AG04450 (cell line): ENCODE data around the gene TNRC6A. TPM values are rescaled to one million over a fixed set of nuclear protein-coding genes. Genes with fewer than 3 reads are reported as not detected.
"Not testable (repeated sequence)": the region's sequence is repeated elsewhere in the genome, so short reads cannot be mapped to it uniquely, and the experiment has no call there.

Source experiments
- CTCF ChIA-PET: fragments of 300-600, 350-600 bp; formaldehyde crosslinking; extraction: SDS; loops from one replicate; lab custom pipeline; 2022; ENCODE audit warnings: antibody characterized with exemption, inconsistent platforms; lab: Charles Lee
- POLR2A ChIA-PET: fragments of 350-600 bp; formaldehyde crosslinking; extraction: SDS; loops from one replicate; lab custom pipeline; 2021; ENCODE audit warnings: antibody characterized with exemption, inconsistent platforms; lab: Yijun Ruan, JAX
- DNase-seq: peaks from one replicate; pipeline ENCODE4 v3.0.0-alpha.2; 2011; ENCODE audit warnings: low read depth, low spot score
- H3K27ac ChIP-seq: one replicate; pipeline ENCODE4 v1.5.1; 2012; ENCODE audit warnings: low read depth, low read length, control low read depth
- H3K27me3 ChIP-seq: one replicate; pipeline ENCODE4 v1.6.0; 2012; ENCODE audit warnings: low read length; ENCODE audit not compliant: control insufficient read depth, insufficient read depth
- H3K4me3 ChIP-seq: 2 replicates; pipeline ENCODE4 v1.5.1; 2011; ENCODE audit warnings: mild to moderate bottlenecking, low read depth, low read length, control low read depth
- H3K9me3 ChIP-seq: 2 replicates; pipeline ENCODE4 v1.5.1; 2012; ENCODE audit warnings: low read length; ENCODE audit not compliant: control insufficient read depth, insufficient read depth
- polyA plus RNA-seq: library from polyadenylated mRNA; depleted of rRNA; stranded (reverse); fragments of >200 nt; gene quantifications from 2 replicates; pipeline ENCODE4 v1.2.3, GENCODE V29; 2011
- TF ChIP-seq, protein P1 (sequence below): IDR thresholded peaks from 2 replicates; pipeline ENCODE4 v1.5.1; 2011; ENCODE audit warnings: low read depth, low read length, control low read depth, inconsistent platforms

TNRC6A gene
- polyA plus RNA-seq, 1 experiment, result 76.2 TPM

DNA sequence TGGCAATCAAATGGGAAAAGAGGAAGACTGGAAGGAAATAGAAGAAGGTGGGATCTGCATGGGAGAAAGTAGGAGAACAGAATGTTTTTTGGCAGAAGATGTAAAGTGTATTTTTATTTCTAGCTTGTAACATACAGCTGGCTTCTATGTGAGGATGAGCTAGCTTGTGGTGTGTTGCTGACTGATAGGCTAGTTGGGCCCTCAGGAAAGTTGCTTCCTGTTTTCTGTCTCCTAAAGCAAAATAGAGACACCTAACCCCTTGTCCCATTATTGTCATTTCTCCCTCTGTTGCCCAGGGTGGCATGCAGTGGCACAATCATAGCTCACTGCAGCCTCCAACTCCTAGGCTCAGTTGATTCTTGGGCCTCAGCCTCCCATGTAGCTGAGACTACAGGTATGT is 15.9 kb downstream of the TNRC6A start:
- TF ChIP-seq, protein P1, sequence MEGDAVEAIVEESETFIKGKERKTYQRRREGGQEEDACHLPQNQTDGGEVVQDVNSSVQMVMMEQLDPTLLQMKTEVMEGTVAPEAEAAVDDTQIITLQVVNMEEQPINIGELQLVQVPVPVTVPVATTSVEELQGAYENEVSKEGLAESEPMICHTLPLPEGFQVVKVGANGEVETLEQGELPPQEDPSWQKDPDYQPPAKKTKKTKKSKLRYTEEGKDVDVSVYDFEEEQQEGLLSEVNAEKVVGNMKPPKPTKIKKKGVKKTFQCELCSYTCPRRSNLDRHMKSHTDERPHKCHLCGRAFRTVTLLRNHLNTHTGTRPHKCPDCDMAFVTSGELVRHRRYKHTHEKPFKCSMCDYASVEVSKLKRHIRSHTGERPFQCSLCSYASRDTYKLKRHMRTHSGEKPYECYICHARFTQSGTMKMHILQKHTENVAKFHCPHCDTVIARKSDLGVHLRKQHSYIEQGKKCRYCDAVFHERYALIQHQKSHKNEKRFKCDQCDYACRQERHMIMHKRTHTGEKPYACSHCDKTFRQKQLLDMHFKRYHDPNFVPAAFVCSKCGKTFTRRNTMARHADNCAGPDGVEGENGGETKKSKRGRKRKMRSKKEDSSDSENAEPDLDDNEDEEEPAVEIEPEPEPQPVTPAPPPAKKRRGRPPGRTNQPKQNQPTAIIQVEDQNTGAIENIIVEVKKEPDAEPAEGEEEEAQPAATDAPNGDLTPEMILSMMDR, result no peak
- Histone ChIP-seq H3K27me3 (no peaks in the 10 kb centered on the region), H3K9me3 (no peaks in the 10 kb centered on the region), H3K4me3 (no peak overlapping the region), H3K27ac (no peak overlapping the region)
- ChIA-PET POLR2A (no interaction called here), CTCF (no interaction called here)
- no peak for DNase-seq

DNA sequence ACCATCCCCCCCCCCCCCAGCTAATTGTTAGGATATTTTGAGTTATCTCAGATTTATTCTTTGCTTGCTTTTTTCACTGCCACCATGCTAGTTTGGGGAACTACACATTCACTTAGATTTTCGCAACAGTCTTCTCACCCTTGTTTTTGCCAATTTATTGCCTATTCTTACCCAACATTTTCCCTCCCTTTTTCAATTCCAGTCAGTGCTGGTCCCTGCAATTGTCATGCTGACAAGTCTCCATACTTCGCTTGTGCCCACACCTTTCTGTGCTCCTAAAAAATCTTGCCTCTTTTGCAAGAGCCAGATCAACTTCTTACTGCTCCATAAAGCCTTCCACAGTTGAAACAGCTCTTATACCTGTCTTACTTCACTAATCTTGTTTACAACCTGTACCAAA is 16.3 kb downstream of the TNRC6A start:
- POLR2A ChIA-PET, result no interaction called here
- no peak overlapping the region for H3K27ac ChIP-seq

DNA sequence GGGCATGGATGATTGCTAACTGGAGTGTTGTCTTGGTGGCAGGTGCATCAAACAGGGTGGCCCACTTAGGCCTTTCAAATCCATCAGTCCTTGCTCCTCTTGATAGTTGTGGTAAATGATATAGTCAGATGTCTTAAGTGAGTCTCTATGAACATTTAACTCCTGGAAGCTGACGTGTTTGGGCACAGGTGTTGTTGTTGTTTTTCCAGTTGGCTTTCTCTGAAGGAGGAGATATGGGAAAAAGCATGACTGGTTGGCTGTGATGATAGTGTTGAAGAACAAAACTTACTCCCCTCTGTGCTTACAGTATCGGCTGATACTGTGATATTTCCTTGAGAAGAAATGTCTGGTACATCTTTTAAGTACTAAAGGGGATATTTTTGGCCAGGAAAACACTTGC is 18.0 kb downstream of the TNRC6A start:
- Histone ChIP-seq H3K4me3 (no peak overlapping the region), H3K27me3 (no peaks in the 10 kb centered on the region), H3K27ac (no peak overlapping the region), H3K9me3 (no peaks in the 10 kb centered on the region)
- ChIA-PET POLR2A (interaction anchor here (1.1 kb wide), 1 partner anchor 10 kb away, joined by 4 read pairs; no protein-coding TSS in a partner anchor), CTCF (interaction anchor here (1.1 kb wide), 1 partner anchor 24 kb away, joined by 3 read pairs; no protein-coding TSS in a partner anchor)
- no peak for DNase-seq
- TF ChIP-seq, protein P1, result no peak

More for the DNA sequence above, 16.3 kb downstream of the TNRC6A start:
- DNase-seq, result no peak
- CTCF ChIA-PET, result no interaction called here
- TF ChIP-seq, protein P1, result no peak
- Histone ChIP-seq H3K27me3 (no peaks in the 10 kb centered on the region), H3K9me3 (no peaks in the 10 kb centered on the region), H3K4me3 (no peak overlapping the region)

DNA sequence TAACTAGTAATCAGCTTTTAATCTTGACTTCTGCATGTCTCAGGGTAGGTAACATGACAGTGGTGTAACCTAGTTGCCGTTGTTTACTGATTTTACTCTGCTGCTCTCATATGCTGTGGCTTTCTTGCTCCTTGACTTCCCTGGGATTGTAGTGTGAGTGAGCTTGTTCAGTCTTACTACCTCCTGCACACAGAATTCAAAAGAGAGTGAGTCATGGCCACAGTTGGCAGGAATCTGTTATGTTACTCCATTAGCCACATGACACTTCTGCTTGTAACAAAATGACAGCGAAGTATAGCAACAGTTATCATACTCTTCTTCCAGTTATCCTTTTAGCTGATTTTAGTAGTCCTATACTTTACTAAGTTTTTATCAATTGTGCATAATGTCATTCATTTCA is 18.8 kb downstream of the TNRC6A start:
- Histone ChIP-seq H3K9me3 (no peaks in the 10 kb centered on the region), H3K4me3 (no peak overlapping the region), H3K27ac (no peak overlapping the region), H3K27me3 (no peaks in the 10 kb centered on the region)
- ChIA-PET POLR2A (interaction anchor here (1.1 kb wide), 1 partner anchor 11 kb away, joined by 4 read pairs; no protein-coding TSS in a partner anchor), CTCF (interaction anchor here (1.1 to 1.2 kb wide), 2 partner anchors 23 to 180 kb away, joined by 3 read pairs; no protein-coding TSS in a partner anchor)
- peak; percentile 74 for DNase-seq
- TF ChIP-seq, protein P1, result no peak

DNA sequence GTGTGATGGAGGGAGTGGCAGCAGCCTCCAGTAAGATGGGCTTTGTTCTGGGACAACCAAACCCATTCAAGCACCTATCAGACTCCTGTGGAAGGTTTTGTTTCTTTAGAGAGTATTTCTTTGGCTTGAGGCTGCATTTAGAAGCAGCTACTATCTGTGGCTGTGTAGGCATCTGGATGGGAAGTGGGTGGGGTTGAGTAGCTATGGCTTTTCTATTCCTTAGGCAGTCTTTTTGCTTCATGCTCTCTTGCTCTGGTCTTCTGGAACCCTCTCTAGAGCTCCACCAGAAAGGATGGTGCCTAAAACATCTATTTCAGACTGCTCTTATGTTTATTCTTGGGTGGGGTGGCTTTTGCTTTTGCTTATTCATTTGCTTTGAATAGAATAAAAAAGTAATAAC is 19.9 kb downstream of the TNRC6A start:
- TF ChIP-seq, protein P1, result no peak
- Histone ChIP-seq H3K4me3 (no peak overlapping the region), H3K27ac (no peak overlapping the region), H3K9me3 (no peaks in the 10 kb centered on the region), H3K27me3 (no peaks in the 10 kb centered on the region)
- ChIA-PET CTCF (interaction anchor here (0.5 to 1.2 kb wide), 2 partner anchors 182 to 384 kb away, joined by 3 read pairs; no protein-coding TSS in a partner anchor), POLR2A (no interaction called here)
- DNase-seq, result no peak

DNA sequence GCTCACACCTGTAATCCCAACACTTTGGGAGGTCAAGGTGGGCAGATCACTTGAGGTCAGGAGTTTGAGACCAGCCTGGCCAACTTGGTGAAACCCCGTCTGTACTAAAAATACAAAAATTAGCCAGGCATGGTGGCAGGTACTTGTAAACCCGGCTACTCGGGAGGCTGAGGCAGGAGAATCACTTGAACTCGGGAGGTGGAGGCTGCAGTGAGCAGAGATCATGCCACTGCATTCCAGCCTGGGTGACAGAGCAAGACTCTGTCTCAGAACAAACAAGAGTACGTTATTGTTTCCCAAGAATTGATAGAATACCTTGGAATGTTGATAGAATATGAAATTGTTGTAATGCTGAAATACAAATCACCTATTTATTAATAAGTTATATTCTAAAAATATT is 20.4 kb downstream of the TNRC6A start:
- H3K27me3 ChIP-seq, DNase-seq, CTCF ChIA-PET, H3K27ac ChIP-seq, POLR2A ChIA-PET, H3K9me3 ChIP-seq, H3K4me3 ChIP-seq: not testable (repeated sequence)
